Measurements from ENCODE around the gene BMF.
"Not testable (repeated sequence)": the region's sequence is repeated elsewhere in the genome, so short reads cannot be mapped to it uniquely, and the experiment has no call there.

Gene BMF

DNA sequence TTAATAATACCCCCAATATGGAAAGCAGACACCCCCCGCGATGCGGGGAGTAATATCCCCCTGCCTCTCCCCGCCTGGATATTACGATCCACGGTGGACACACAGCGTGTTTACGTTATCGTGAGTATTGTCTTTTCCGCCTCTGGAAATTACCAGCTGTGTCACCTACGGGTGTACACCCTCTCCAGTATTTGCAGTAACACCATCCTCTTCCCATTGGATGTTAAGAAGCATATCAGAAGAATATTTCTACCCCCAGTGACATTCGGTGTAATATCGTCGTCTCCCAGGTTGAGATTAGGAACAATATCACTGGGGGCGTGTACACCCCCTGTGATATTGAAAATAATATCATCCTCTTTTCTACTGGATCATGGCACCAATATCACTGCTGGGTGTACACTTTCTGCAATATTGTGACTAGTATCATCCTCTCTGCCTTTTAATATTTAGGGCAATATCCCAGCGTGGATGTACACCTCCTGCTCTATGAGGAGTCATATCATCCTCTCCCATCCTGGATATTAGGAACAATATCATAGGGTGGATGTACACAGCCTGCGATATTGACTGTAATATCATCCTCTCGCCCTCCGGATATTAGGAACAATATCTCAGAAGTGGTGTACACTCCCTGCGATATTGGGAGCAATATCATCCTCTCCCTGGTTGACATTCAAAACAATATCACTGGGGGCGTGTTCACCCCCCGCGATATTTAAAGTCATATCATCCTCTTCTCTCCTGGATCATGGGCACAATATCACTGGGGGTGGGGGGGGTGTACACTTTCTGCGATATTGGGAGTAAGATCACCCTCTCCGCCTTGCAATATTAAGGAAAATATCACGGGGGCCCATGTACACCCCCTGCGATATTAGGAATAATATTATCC is 20.3 kb upstream of the BMF start:
- no peak for DNase-seq (ENCODE audit: low spot score)

DNA sequence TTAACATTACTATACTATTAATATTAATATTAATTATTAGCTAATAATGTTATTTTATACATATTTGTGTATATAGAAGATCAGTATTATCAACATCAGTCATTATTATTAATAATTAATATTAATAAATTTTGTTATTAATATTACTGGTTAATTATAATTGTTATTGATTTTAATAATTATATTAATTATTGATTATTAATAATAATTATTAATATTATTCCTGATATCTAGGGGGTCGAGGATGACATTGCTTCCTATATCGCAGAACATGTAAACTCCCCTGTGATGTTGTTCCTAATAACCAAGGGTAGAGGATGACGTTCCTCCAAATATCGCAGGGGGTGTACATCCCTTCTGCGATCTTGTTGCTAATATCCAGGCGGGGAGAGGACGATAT is 17.3 kb upstream of the BMF start:
- no peak for DNase-seq (ENCODE audit: low spot score)

DNA sequence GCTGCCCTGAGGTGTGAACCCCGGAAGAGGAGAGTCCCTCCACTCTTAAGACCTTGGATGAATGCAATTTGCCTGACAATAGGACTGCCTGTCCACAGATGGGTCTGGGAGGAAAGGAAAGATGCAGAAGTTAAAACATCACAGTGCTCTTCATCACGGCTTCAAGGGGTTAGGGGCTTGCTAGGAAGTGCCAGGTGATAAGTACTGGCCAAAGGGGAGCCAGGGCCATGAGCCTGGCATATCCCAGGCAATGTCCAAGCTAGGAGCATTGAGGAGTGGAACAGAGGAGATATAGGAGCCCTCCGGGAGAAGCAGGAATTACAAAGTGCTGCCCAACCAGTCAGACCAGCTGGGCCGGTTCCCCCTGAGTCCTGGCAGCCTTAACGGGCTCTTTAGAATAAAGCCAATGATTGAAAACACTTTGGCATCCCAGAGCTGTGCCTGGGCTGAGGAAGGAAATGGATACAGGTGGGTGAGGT is 16.2 kb upstream of the BMF start:
- not testable (repeated sequence) for DNase-seq (ENCODE audit: low spot score)

DNA sequence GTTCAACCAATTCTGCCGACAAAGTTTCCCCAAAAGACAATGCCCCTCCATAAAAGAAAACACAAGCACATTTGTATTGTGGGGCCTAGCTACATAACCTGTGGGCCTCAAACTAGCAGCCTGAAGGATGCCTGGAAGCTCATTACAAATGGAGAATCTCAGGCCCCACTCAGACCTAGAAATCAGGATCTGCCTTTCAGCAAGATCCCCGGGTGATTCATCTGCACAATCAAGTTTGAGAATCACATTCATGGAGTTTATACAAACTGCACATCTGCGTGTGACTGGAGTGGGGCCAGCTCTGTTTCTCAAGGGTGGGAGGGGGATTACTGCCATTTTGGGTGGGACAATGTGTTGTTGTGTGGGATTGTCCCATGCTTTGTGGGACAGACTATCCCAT is 15.7 kb upstream of the BMF start:
- not testable (repeated sequence) for DNase-seq (ENCODE audit: low spot score)

DNA sequence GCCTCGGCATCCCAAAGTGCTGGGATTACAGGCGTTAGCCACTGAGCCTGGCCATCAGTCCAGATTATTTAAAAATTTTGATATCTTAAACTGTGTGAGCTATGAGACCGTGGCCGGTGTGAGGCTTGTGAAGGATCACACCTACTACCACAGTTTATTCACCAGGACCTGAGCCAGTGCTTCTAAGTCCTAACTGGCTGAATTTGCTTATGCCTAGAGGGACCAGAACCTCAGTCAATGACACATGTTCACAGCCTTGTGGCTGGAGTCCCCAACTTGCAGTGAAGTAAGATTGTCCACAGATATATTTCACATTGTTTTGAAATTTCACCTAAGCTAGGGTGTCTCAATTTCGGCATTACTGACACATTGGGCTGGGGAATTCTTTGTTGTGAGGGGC is 15.2 kb upstream of the BMF start:
- DNase-seq (ENCODE audit: low spot score), result not testable (repeated sequence)

DNA sequence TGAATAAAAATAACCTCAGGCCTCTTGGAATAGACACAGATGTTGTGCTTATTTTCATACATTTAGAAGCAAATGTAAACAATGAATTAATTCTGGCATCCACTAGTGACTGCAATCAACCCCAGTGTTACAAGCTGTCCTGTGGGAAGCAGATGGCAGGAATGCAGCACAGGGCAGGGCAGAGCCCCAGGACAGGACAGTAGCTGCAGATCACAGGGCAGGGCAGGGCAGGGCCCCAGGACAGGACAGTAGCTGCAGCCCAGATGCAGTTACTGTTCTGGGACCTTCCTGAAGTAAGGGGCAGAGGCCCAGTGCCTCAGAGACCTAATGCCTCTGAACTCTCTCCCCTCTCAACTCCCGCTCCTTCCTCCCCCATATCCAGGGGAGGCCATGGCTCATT is 14.3 kb upstream of the BMF start:
- DNase-seq (ENCODE audit: low spot score), result not testable (repeated sequence)

DNA sequence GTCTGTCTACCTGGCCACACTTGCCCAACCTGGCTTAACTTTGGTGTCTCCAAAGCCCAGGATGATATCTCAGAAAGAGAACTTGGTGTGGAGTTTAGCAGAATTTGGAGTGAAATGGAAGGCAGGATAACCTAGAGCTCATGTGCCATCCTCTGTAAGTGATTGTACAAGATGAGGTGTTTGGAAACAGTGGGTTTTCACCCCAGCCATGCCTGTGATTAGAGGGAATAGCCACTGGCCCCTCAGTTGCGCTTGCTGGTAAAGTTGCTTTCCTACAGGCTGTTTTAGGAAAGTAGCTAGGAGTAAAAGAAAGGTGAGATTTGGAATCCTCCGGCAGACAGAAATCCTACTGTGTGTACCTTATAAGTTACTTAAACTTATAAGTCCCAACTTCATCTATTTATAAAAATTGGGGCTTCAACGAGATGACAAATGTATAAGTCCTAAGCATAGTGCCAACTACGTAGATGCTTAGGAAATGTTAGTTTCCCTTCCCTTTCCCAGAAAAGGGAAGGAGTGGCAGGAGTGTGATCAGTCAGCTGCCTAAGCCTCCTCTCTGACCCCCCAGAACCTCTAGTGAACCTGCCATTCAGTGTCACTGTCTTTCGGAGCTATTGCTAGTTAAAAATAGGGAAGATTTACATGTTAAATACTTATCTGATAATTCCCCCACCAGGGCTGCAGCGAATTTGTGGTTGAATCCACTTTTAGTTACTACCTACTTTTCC is 13.4 kb upstream of the BMF start:
- no peak for DNase-seq (ENCODE audit: low spot score)

DNA sequence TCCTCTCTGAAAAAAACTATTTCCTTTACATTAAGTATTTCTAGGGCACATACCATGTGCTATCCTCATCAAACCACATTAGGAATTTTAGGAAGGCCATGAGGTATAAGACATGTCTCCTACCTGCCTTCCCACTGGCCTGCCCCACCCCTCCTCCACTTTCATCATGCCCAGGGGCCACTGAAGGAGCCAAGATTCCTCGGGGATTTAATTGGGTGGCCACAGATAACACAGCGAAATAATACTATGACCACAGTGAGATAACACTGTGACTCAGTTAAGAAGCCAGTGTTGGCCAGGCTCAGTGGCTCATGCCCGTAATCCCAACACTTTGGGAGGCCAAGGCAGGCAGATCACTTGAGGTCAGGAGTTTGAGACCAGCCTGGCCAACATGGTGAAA is 9.8 kb upstream of the BMF start:
- no peak for DNase-seq (ENCODE audit: low spot score)

DNA sequence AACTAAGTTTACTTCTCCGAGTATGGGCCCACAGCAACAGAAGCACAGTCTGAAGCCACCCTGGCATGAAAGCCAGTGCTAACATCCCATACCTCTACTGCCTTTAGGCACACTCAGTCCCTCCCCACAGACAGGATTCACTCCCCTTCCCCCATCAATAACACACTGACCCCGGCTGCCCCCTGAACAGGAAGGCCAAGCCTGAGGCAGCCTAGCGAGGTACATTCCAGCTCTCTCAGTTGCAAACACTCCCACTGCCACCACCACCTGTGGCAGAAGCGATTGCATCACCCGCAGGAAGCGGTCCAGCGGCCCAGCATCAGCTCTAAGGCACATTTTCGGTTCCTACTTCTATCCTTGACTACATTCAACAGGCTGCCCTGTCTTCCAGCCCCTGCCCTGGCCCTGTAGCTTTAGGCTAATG is 7.0 kb upstream of the BMF start:
- DNase-seq (ENCODE audit: low spot score), result no peak

DNA sequence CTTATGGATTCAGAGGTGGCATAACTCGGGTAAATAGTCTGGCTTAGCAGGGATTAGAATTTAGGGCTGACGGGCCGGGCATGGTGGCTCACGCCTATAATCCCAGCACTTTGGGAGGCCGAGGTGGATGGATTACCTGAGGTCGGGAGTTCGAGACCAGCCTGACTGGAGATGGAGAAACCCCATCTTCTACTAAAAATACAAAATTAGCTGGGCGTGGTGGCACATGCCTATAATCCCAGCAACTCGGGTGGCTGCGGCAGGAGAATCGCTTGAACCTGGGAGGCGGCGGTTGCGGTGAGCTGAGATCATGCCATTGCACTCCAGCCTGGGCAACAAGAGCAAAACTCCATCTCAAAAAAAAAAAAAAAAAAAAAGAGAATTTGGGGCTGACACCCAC is 6.4 kb upstream of the BMF start:
- DNase-seq (ENCODE audit: low spot score), result not testable (repeated sequence)

DNA sequence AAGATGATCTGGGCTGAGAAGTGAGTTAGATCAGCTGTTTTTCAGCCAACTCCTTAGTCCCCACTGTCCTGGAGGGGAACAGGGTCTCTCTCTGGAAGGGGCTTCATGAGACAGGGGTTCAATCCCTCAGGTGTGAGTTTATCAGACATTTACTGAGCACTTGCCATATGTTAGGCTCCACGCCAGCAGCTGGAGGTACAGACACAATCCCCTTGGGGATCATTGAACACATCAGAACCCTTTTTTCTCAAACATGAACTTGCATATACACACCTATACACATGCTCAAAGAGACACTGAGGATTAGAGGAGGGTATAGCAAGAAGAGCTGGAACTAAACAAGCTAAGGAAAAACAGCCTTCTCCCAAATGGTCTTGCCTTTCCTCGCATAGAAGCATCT is 5.5 kb upstream of the BMF start:
- DNase-seq (ENCODE audit: low spot score), result no peak

DNA sequence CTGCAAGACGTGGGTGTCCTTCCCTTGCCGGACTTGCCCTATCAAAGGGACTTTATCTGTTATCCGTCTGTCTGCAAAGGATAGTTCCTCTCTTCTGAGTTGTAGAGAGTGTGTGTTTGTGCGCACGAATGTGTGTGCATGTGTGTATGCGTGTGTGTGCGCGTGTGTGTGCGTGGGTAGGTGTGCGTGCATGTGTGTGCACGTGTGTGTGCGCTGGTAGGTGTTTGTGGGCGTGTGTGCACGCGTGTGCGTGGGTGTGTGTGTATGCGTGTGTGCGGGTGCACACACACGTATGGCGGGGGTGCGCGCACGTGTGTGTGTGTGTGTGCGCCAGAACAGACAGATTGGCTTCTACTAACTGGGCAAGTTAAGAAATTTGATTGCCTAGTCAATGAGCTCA is 4.1 kb upstream of the BMF start:
- DNase-seq (ENCODE audit: low spot score), result no peak

DNA sequence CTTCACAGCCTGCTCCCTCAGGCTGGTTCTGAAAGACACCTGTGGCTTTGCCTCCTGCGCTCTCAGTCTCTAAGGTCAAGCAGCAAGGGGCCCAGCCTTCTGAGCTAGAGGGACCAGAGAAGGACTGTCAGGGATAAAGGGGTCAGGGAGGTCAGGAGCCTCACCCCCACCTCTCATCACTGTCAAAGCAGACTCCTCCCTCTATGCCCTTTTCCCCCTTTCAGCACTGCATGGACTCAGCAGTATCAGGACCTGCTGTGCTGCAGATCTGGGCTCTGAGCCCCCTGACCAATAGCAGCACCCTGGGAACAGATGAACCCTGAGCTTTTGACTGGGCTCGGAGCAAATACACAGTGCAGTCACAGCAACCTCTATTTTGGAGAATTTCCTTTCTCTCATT is 3.2 kb upstream of the BMF start:
- no peak for DNase-seq (ENCODE audit: low spot score)

DNA sequence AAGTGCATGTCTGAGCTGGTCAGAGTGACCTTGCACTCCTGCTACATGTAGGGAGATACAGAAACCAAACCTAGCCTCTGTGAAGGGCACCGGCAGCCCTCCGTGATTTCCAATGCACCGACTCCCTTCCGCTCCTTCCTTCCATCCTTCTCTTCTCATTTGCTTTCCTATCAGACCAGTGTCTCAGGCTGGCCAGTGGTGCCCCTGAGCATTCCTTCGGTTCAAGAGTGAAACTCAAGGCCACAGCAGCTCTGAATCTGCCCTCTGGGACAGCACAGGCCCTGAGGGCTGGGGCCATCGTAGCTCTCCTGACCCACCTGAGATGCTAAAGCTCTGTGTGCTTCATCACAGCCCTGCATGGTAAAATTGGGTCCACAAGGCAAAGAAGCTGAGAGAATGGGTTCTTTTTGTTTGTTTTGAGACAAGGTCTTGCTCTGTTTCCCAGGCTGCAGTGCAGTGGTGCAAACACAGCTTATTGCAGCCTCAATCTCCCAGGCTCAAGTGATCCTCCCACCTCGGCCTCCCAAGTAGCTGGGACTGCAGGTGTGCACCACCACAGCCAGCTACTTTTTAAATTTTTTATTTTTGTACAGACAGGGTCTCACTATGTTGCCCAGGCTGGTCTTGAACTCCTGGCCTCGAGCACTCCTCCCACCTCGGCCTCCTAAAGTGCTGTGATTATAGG is 2.3 kb upstream of the BMF start:
- no peak for DNase-seq (ENCODE audit: low spot score)

DNA sequence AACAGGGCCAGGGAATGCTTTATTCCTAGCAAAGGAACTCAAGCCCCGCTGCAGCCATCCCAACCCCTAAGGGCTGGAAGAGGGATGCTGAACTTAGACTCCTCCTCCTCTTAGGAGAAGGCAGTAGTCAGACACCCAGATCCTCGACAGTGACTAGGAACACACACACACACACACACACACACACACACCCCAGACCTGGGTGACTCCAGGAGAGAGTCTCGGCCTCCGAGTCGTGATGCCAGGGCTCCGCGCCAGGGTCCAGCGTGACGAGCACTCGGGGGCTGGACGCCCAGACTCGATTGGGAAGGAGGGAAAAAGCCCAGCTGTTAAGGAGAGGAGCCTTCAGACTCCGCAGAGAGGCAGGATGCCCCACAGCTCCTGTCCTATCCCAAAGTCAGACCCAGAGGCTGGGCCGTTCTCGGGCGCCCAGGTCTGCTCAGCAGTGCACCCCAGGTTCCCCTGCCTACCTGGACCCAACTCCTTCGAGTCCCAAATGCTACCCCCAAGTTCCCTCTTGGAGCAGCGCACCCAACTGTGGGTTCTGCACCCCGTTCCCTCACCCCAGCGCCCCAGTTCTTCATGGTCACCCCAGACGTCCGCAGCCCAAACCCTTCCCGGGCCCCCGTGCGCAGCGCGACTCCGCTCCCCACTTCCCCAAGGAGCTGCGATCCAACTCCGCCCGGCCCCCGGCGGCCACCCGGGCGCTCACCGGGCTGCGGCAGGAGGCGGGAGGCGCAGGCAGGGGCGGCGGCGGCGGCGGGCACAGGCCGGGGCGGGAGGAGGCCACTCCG is 421 bp downstream of the BMF start:
- peak; percentile 45 for DNase-seq (ENCODE audit: low spot score)

DNA sequence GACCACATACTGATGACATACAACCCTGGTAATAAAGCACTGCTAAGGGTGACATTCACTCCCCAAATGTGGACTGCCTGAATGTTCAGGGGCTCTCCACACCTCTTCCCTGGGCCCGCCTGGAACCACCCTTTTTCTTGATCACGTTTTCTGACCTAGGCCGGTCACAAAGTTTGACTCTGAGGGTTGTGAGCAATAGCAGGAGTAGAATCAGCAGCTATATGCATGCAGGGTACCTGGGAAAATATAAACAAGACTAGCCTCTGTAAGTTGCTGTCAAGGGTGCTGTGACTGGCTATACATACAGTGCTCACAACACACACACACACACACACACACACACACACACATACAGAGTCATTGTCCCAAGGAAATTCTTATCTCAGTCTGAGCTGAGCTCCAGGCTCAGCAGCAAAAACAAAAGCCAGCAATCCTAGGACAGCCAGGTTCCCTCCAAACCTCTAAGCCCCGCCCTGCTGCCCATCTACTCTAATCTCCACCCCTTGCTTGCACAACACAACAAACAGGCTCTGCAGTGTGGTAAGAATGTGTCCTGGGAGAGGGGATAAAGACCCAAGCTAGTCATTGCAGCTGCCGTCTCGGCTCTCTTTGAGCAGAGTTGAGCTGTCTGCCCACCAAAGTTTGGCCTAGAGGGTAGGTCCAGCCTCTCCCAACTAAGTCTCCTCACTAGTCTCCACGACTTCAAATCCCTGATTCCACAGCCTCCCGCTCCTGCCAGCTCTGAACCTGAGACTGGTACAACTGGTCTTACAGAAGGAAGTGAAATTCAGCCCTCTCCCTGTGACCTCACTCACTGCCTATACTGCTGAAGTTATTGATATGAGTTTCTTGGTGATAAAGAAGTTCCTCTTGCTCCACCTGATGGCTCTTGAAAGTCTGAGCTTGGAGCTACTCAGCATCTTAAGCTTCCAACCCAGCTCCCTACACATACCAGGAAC is 2.2 kb downstream of the BMF start:
- peak; percentile 46 for DNase-seq (ENCODE audit: low spot score)

DNA sequence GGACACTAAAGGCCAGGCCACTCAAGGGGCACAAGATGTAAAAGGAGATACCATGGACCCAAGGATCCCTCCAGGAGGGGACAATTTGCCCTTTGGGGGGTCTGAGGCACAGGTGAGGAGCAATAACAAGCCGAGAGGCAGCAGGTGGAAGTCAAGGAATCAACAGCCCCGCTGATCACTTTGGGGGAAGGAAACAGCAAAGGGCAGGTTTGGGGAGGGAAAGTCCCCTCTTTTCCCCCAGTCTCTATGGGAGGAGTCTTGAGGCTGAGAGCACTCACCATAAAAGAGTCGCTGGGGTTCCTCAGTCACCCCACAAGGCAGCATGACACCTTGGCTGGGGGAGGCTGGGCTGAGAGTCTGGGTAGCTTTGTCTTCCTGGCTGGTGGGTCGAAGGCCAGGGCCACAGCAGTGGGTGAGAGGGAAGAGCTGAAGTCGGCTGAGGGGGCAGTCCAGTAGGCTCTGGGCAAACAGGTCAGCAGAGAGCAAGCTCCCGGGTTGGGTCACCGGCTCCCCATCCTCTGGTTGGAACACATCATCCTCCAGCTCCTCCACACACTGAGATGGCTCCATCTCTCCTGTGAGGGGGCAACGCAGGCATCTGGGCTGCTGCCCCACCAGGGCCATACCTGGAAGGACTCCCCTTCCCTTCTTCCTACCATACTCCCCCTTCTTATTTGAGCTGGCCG is 3.0 kb downstream of the BMF start:
- DNase-seq (ENCODE audit: low spot score), result no peak

DNA sequence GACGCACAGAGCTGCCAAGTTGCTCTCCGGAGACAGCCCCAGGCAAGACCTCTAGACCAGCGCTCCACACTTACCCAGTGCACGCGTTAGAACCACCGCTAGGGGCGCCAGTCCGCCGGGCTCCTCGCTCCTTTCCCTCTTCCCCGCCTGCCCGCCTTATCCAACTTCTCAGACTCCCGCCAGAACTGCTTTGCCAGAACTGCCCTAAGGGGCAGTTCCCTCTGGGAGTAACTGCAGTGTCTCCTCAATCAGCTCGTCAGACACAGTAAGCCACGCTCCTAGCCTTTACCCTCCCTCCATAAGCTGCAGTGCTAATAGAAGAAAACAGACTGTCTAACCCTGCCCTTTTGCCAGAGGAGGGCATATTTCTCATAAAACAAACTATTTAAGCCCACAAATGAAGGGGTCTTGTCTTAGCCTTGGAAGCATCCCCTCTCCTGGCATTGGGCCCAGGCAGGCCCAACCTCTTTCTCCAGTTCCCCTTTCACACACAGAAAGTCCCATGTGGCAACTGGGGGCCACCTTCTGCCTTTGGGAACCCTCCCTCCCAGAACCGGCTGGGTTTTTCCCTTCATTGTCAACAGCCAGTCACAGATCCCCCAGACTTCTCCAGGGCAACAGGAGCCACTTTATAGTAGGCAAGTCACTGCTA is 3.7 kb downstream of the BMF start:
- DNase-seq (ENCODE audit: low spot score), result peak; percentile 90

DNA sequence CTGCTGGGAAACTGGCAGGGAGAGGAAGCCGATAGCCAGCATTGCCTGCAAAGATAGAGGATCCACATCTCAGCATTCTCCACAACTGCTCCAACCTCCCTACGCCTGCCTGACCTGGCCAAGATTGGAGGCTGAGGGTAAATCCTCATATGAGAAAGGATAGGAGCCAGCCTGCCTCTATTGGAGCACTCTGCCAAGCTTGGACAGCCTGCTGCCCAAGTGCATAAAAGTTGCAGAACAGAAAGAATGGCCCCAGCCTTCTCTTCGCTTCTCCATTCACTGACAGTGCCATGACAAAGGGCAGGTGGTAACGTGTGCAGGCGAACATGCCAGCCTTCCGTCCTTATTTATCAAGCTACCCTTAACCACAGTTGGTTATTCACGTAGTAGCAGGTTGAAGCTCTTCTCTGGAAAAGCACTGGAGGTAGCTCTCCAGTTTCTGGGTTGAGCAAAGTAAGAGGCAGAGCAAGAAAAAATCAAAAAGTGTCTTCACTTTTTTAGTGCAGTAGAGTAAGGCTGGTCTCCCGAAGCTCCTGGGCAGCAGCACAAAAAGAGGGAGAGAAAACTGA is 4.3 kb downstream of the BMF start:
- DNase-seq (ENCODE audit: low spot score), result peak; percentile 33

Data from cerebellar cortex (tissue), 1 donor.